ENCODE results near the gene LMNA. TPM values are rescaled to one million over a fixed set of nuclear protein-coding genes. Genes with fewer than 3 reads are reported as not detected.

LMNA gene
- total and polyA plus RNA-seq, 10 donors: 33.9 to 279 (median 110) TPM

GRCh38 chr1:156164125-156164831 lies 49.8 kb downstream of the LMNA start:
- H3K36me3 ChIP-seq: peaks cover 0 to 96% (median 0%) of the 10 kb centered on the region in 6 donors
- 89 to 96% (median 92%) methylated on average over 6 of the region's 6 CpGs for WGBS, 5 donors
- H3K27ac ChIP-seq: peak overlapping the region in 1 of 8 donors; percentile 28
- peaks cover 9 to 49% (median 27%) of the 10 kb centered on the region in 6 donors for H3K4me1 ChIP-seq
- DNase-seq: no peak
- TF ChIP-seq POLR2AphosphoS5 (IDR thresholded peaks at IDR 0.05) (no peak), POLR2A (IDR thresholded peaks at IDR 0.05) (no peak)
- TF ChIP-seq, protein P1, sequence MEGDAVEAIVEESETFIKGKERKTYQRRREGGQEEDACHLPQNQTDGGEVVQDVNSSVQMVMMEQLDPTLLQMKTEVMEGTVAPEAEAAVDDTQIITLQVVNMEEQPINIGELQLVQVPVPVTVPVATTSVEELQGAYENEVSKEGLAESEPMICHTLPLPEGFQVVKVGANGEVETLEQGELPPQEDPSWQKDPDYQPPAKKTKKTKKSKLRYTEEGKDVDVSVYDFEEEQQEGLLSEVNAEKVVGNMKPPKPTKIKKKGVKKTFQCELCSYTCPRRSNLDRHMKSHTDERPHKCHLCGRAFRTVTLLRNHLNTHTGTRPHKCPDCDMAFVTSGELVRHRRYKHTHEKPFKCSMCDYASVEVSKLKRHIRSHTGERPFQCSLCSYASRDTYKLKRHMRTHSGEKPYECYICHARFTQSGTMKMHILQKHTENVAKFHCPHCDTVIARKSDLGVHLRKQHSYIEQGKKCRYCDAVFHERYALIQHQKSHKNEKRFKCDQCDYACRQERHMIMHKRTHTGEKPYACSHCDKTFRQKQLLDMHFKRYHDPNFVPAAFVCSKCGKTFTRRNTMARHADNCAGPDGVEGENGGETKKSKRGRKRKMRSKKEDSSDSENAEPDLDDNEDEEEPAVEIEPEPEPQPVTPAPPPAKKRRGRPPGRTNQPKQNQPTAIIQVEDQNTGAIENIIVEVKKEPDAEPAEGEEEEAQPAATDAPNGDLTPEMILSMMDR (IDR thresholded peaks at IDR 0.05 in 8 of 11, conservative IDR thresholded peaks at IDR 0.05 in 3 of 11): no peak
- no peak overlapping the region for H3K4me3 ChIP-seq
- intact Hi-C loops (cut with DNase I; ENCODE audit: low total_unique reads): no loop called here
- H3K27me3 ChIP-seq (replicated peaks in 1 of 7): peaks cover 0 to 5% (median 0%) of the 10 kb centered on the region in 7 donors
- no peaks in the 10 kb centered on the region for H3K9me3 ChIP-seq

DNA sequence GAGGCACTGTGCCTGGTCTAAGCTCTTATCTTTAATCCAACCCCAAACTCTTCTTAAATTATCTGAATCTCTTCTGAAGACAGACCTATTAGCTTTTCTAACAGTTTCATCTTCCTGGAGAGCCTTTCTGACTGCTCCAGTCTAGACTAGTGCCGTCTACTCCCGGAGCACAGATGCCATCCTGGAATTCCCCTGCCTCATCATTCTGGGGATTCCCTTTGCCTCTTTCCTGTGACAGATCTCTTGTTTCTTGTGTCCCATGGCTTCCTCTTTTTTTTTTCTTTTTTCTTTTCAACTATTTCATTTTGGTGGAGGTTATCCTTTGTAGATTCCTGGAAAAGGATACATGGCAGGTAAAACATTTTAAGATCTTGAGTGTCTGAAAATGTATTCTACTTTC lies 50.6 kb downstream of the LMNA start:
- TF ChIP-seq POLR2AphosphoS5 (IDR thresholded peaks at IDR 0.05): no peak
- TF ChIP-seq, protein P1 (IDR thresholded peaks at IDR 0.05 in 8 of 11, conservative IDR thresholded peaks at IDR 0.05 in 3 of 11): no peak
- no peak for TF ChIP-seq POLR2A (IDR thresholded peaks at IDR 0.05)
- Histone ChIP-seq H3K27ac (peak overlapping the region in 1 of 8 donors; percentile 28), H3K4me1 (peaks cover 6 to 41% (median 24%) of the 10 kb centered on the region in 6 donors), H3K4me3 (no peak overlapping the region), H3K9me3 (no peaks in the 10 kb centered on the region), H3K27me3 (replicated peaks in 1 of 7) (no peaks in the 10 kb centered on the region), H3K36me3 (peaks cover 0 to 97% (median 0%) of the 10 kb centered on the region in 6 donors)
- intact Hi-C loops (cut with DNase I; ENCODE audit: low total_unique reads): no loop called here
- 25 to 59% (median 51%) methylated on average over 2 of the region's 2 CpGs for WGBS, 5 donors
- DNase-seq: no peak

- H3K4me1 ChIP-seq: peaks cover 0 to 20% (median 5%) of the 10 kb centered on the region in 6 donors
- H3K4me3 ChIP-seq: no peak overlapping the region
- H3K27ac ChIP-seq: no peak overlapping the region
- H3K9me3 ChIP-seq: no peaks in the 10 kb centered on the region
- intact Hi-C loops (cut with DNase I; ENCODE audit: low total_unique reads): no loop called here
- no peaks in the 10 kb centered on the region for H3K27me3 ChIP-seq (replicated peaks in 1 of 7)
- no peak for TF ChIP-seq POLR2A (IDR thresholded peaks at IDR 0.05)
- no peak for TF ChIP-seq POLR2AphosphoS5 (IDR thresholded peaks at IDR 0.05)
- TF ChIP-seq, protein P1 (IDR thresholded peaks at IDR 0.05 in 8 of 11, conservative IDR thresholded peaks at IDR 0.05 in 3 of 11): no peak
- DNase-seq: no peak
- WGBS, 5 donors: 75 to 84% (median 81%) methylated on average over 5 of the region's 5 CpGs
- peaks cover 0 to 97% (median 4%) of the 10 kb centered on the region in 6 donors for H3K36me3 ChIP-seq
Measured at GRCh38 chr1:156167536-156167935, 53.0 kb downstream of the LMNA start.

DNA sequence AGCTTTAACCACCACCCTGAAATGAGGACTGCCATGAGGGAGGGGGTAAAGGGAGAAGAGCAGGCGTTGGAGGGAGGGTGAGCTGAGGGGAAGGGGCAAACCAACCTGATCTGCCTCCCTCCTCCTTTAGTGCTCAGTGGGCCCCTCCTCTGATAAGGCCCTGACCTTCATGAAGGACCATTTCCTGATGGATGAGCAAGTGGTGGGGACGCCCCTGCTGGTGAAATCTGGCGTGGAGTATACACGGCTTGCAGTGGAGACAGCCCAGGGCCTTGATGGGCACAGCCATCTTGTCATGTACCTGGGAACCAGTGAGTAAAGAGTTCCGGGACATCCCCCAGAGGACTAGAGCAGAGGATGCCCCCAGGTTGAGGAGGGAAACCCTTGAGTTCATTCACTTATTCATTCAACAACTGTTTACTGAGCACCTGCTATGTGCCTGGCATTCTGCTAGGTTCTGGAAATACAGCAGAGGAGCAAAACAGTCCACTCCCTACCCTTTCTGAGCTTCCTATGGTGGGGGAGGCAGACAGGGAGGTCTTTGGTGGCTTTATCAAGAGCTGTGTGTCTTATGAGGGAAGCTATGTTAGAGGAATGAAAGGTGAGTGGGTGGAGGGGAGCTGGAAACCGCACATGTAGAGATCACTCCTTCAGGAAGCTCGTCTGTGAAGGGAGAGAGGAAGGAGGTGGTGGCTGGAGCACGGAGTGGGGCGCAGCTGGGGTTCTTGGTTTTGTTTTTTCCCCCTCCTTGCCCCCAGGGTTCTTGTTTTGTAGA lies 58.4 kb downstream of the LMNA start:
- Histone ChIP-seq H3K27ac (no peak overlapping the region), H3K4me1 (no peaks in the 10 kb centered on the region), H3K27me3 (replicated peaks in 1 of 7) (no peaks in the 10 kb centered on the region), H3K4me3 (no peak overlapping the region), H3K9me3 (no peaks in the 10 kb centered on the region), H3K36me3 (peaks cover 0 to 99% (median 18%) of the 10 kb centered on the region in 6 donors)
- intact Hi-C loops (cut with DNase I; ENCODE audit: low total_unique reads): no loop called here
- TF ChIP-seq POLR2AphosphoS5 (IDR thresholded peaks at IDR 0.05): no peak
- TF ChIP-seq, protein P1 (IDR thresholded peaks at IDR 0.05 in 8 of 11, conservative IDR thresholded peaks at IDR 0.05 in 3 of 11): no peak
- no peak for TF ChIP-seq POLR2A (IDR thresholded peaks at IDR 0.05)
- WGBS, 5 donors: 73 to 77% (median 76%) methylated on average over 9 of the region's 9 CpGs
- DNase-seq: no peak

Measured in spleen (tissue), 11 donors.